ENCODE results near the gene KLHL3.

DNA sequence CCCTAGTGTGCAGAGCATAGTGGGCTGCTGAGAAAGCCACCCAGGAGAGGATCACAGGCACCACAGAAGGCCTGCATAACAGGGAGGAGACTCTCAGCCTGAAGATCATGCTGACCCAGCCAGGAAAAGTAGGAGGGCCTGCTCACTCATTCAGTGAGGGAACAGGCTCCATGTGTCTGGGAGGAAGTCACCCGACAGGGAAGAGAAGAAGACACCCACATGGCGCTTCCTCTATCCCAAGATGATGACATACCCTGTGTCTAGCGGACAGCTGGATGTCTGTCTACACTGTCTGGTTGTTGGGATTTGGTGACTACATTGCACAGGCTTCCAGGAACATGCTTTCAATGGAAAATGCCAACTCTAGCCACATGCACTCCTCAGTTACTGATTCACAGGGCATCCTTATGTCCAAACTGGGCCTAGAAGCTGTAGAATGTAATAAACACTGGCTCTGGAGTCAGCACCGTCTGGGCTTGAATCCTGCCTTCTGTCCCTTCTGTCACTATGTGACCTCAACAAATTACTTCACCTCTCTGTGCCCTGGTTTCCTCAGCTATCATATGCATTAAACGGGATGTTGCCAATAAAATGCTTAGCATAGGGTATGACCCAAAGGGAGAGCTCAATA lies 47.6 kb downstream of the KLHL3 start:
- TF ChIP-seq, protein P1, sequence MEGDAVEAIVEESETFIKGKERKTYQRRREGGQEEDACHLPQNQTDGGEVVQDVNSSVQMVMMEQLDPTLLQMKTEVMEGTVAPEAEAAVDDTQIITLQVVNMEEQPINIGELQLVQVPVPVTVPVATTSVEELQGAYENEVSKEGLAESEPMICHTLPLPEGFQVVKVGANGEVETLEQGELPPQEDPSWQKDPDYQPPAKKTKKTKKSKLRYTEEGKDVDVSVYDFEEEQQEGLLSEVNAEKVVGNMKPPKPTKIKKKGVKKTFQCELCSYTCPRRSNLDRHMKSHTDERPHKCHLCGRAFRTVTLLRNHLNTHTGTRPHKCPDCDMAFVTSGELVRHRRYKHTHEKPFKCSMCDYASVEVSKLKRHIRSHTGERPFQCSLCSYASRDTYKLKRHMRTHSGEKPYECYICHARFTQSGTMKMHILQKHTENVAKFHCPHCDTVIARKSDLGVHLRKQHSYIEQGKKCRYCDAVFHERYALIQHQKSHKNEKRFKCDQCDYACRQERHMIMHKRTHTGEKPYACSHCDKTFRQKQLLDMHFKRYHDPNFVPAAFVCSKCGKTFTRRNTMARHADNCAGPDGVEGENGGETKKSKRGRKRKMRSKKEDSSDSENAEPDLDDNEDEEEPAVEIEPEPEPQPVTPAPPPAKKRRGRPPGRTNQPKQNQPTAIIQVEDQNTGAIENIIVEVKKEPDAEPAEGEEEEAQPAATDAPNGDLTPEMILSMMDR (IDR thresholded peaks at IDR 0.05; ENCODE audit: low read depth, low read length, poor library complexity, severe bottlenecking) = no peak
- TF ChIP-seq EZH2phosphoT487 (IDR thresholded peaks at IDR 0.05; ENCODE audit: borderline replicate concordance, low read length) = no peak
